ENCODE data around the gene CCNT1. TPM values are rescaled to one million over a fixed set of nuclear protein-coding genes. Genes with fewer than 3 reads are reported as not detected.
A peak's percentile ranks its signal among the peaks of the same experiment; 100 is the strongest.

CCNT1 gene
- total and polyA plus RNA-seq, 2 of the 13 experiments (the other 11 are each of a cell fraction or from before 2014, with no cell fraction given) = 18.0 to 28.2 TPM

GRCh38 chr12:48681710-48682532 lies 34.6 kb downstream of the CCNT1 start, which contains the start of gene KANSL2 (continued):
- TF ChIP-seq ZNF646 (CRISPR knock-in tag; IDR thresholded peaks at IDR 0.05) (no peak), DNMT1 (CRISPR knock-in tag; IDR thresholded peaks at IDR 0.05) (no peak), ADNP (CRISPR knock-in tag; IDR thresholded peaks at IDR 0.05) (no peak), TBP (CRISPR knock-in tag; IDR thresholded peaks at IDR 0.05) (no peak), TBX2 (CRISPR knock-in tag; IDR thresholded peaks at IDR 0.05; ENCODE audit: borderline replicate concordance) (peak; percentile 68; the same call in 1 of the 2 replicates), NFIC (IDR thresholded peaks at IDR 0.05; ENCODE audit: low read length) (no peak), RBFOX2 (IDR thresholded peaks at IDR 0.05; ENCODE audit: low read depth, low read length) (peak; percentile 91), ONECUT2 (CRISPR knock-in tag; IDR thresholded peaks at IDR 0.05) (no peak), GPN1 (CRISPR knock-in tag; IDR thresholded peaks at IDR 0.05; ENCODE audit: borderline replicate concordance) (no peak), AFF4 (CRISPR knock-in tag; IDR thresholded peaks at IDR 0.05) (peak; percentile 88), SP140L (CRISPR knock-in tag; IDR thresholded peaks at IDR 0.05; ENCODE audit: borderline replicate concordance) (0 out of 2 replicates have a peak, but pooled peaks have one; percentile 68), ZNF121 (CRISPR knock-in tag; IDR thresholded peaks at IDR 0.05) (peak; percentile 66), TCF7 (IDR thresholded peaks at IDR 0.05; ENCODE audit: low read depth) (no peak), HMGXB4 (CRISPR knock-in tag; IDR thresholded peaks at IDR 0.05; ENCODE audit: borderline replicate concordance in 1 of 2, low read depth in 1 of 2) (peak; percentile 90 to 95), ZNF576 (CRISPR knock-in tag; IDR thresholded peaks at IDR 0.05) (0 out of 2 replicates have a peak, but pooled peaks have one; percentile 75), RBM39 (IDR thresholded peaks at IDR 0.05; ENCODE audit: low read depth, low read length, poor library complexity, severe bottlenecking) (peak; percentile 22)
